GM21786 (cell line): Measurements from ENCODE around the gene KLC4.
"Not testable (repeated sequence)": the region's sequence is repeated elsewhere in the genome, so short reads cannot be mapped to it uniquely, and the experiment has no call there.

Source experiments
- ATAC-seq: cut with Tn5 transposase; IDR thresholded peaks from one replicate; pipeline ENCODE4 v1.9.1; 2021; ENCODE audit not compliant: unreplicated experiment

KLC4 gene

DNA sequence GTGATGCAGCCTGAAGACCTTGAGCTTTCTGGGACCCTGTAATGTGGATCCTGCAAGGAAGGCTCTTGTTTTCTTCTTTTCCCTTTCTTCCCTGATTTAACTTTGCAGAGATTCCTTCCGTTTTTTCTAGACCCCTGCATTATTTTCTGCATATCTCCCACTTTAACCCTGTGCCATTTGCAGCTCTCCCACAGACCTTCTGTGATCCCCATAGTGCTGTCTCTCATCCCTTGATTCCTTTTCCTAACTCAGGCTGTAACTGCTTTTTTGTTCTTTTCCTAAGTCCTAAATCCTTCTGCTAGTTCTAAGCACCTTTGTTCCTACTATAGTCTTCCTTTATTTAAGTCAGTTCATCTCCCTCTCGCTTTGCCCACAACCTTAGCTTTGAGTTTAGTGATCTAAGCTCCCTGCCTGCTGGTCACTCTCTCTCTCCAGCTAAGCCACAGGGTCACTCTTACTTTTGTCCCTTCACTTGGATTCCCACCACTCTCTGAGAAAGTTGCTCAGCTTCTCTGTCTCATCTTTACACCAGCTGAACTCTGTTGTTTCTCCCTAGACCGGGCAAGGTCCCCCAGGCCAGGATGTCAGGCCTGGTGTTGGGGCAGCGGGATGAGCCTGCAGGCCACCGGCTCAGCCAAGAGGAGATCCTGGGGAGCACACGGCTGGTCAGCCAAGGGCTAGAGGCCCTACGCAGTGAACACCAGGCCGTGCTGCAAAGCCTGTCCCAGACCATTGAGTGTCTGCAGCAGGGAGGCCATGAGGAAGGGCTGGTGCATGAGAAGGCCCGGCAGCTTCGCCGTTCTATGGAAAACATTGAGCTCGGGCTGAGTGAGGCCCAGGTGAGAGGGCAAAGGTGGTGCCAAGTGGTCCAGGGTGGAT, 1.6 kb downstream of the KLC4 start:
- ATAC-seq, result no peak

DNA sequence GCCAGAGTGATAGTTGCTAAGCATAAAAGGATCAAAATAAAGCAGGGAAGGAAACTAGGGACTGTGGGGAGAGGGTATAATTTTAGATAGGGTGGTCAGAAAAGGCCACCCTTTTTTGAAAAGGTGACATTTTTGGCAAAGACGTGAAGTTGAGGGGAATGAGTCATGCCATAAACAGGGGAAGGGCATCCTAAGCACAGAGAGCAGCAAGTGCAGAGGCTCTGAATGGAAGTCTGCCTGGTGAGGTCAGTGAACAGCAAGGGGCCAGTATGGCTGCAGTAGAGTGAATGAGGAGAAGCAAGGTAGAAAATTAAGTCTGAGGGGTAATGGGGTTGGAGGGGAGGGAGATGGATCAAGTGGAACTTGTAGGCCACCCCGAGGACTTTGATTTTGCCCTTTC, 2.4 kb downstream of the KLC4 start:
- no peak for ATAC-seq

DNA sequence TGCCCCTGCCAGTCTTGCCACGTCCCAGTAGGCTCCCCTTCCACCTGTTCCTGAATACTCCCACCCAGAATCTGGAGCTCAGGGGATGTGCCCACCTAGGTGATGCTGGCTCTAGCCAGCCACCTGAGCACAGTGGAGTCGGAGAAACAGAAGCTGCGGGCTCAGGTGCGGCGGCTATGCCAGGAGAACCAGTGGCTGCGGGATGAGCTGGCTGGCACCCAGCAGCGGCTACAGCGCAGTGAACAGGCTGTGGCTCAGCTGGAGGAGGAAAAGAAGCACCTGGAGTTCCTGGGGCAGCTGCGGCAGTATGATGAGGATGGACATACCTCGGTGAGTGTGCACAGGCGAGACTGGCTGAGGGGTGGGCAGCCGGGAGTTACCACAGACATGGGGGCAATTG, 3.4 kb downstream of the KLC4 start:
- no peak for ATAC-seq

DNA sequence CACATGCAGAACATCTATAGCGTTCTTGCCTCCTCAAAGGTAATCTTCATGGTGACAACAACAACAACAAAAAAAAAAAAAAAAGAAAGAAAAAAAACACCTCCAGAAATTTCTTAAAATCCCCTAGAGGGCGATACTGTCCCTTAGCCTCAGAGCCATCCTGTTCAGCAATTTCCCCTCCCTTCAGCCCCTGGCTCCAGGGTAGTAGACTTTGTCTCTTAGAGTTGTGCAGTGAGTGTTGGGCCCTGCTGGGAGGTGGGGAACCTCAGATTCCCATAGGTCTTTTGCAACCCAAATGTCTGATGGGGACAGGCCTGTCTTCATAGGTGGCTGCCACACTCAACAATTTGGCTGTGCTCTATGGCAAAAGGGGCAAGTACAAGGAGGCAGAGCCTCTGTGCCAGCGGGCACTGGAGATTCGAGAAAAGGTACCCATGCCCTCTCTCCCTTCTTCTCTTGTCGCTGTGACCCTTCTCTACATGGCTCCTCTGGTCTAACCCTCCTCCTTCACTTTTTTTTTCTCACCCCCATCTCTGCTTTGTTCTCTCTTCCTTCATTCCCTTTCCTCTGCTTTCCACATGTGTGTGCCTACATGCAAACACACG, 10.7 kb downstream of the KLC4 start:
- no peak for ATAC-seq

DNA sequence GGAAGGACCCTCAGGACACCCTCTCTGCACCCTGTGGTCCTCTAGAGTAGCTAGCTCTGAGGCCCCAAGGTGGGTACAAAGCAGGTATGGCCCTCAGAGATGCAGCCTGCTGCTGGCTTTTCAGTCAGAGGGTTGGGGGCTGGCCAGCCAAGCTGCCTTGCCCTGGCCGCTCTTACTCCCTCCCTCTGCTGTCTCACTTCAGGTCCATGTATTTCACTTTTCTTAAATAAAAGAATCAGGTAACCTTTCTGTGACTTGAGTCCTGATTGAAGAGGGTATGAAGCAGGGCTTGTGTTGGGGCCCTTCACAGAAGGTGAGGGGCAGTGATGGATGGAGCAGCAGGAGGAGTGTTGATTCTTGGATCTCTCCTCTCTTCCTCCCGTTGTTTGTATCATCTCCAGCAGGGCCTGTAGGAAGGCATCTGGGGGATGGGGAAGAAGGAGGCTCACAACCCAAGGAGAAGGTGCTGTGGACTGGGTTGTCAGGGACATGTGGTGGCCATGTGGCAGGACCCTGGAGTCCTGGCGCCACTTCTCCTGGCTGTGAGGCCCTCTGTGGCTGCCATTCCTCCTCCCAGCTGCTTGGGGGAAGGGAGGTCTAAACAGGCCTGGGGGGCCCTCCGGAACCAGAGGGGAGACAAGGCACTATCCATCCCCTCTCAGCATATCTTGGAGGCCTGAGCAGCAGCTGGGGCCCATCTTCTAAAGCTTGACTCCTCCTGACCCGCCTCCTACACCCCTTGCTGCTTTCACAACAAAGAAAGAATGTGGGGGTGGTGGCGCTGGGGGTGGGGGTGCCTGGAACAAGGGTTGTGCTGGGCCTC, 15.6 kb downstream of the KLC4 start:
- no peak for ATAC-seq

DNA sequence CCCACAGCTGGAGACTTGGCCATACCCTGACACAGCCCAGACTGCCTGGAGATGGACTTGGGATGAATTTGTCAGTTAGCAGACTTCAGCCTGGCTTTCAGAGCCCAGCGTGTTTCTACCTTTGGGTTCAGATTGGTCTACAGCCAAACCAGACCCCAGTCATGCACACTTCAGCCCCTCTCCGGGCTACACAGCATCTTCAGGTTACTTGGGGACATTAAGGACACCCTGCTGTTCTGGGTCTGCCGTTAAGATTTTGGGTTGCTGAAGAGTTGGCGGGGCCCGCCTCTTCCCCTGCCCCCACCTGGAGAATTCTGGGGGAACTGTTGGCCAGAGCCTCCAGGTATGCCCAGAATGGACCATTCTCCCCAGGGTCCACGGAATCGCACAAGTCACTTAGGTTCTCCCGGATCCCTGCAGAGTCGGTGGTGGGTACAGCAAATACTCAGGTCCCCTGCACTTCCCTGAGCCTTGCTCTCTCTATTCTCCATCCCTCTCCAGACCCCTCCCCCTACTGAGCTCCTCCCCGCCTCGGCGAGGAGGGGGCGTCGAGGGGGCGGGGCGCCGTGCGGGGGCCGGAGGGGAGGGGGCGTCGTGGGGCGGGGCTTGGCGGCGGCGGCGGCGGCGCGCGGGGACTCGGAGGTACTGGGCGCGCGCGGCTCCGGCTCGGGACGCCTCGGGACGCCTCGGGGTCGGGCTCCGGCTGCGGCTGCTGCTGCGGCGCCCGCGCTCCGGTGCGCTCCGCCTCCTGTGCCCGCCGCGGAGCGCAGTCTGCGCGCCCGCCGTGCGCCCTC, 16.4 kb downstream of the KLC4 start, which contains the start of gene PTK7:
Gene PTK7 (plus strand): TSS at position 645 of the 794 bp plus-strand sequence. CDS start 175 bp downstream, outside the sequence.
- ATAC-seq, result no peak

DNA sequence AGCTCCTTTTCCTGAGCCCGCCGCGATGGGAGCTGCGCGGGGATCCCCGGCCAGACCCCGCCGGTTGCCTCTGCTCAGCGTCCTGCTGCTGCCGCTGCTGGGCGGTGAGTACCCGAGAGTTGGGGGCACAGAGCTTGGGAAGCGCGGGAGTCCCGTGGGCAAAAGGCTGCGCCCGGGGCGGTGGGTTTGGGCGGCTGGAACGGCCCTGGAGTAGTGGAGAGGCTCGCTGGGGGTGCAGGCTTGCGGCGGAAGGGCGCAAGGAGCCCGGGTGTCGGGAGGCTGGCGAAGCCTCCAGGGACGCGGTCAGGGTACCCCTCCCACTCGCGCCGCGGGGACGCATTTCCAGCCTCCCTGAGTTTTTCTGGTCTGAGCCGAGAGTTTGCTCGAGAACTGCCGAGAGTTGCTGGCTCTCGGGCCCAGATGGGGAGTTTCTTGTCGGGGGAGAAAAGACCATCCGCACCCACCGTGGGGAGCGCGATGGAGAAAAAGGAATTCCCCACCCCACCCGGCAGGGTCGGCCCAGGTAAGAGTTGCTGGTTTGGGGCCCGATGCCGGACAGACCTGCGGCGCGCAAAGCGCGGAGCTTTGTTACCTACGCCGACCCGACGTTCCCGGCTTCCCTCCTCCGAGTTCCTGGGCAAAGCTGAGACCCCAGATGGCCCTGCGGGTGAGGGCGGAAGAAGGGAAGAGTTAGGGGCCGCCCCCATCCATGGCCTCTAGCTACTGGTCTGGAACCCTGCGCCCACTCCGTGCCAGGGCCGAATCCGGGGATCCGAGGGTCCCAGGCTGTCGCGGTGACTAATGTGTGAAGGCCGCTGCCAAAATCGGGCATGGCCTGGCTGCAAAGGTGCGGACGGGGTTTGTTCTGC, 17.3 kb downstream of the KLC4 start:
- no peak for ATAC-seq

DNA sequence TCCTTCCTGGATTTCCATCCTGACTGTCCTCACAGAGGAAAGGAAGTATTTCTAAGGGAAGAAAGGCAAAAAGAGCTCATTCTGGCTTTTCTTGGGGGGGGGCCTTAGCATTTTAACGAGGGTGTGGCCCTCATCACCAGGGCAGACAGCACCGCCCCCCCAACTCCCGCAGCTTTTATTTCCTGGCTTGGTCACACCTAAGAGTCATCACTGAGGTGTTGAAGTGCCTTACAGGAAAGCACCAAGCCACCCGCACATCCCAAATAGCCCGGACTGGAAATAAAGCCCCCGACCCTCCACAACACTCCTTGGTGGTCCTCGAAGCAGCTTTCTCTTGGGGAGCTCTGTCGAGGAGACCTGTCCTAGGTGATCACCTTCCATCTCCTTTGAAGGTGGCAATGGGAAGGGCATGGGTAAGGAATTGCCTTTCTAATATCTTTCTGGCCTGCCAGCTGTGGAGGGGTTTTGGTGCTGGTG, 17.9 kb downstream of the KLC4 start:
- ATAC-seq, result no peak

DNA sequence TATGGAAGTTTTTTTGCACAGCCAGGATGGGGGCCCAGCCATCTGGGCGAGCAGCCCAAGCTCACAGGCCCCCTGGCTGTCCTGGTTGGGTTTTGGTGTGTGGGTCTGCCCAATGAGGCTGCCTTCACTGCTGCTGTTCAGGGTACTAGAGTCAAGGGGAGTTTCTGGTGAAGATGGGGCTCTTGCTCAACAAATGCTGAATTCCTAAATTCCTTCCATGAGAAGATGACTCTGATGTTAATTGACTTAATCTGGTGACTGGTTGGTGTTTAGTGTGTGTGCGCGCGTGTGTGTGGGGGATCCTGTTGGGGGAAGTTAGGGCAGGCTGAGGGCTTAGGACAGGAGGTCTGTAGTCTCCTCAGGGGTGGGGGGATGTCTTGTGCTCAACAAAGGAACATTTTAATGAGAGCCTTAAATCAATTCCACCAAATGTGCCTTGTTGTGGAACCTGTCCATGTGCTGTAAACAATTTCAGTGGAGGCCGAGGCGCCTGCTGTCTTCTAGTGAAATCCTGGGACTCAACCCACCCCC, 18.6 kb downstream of the KLC4 start:
- no peak for ATAC-seq

DNA sequence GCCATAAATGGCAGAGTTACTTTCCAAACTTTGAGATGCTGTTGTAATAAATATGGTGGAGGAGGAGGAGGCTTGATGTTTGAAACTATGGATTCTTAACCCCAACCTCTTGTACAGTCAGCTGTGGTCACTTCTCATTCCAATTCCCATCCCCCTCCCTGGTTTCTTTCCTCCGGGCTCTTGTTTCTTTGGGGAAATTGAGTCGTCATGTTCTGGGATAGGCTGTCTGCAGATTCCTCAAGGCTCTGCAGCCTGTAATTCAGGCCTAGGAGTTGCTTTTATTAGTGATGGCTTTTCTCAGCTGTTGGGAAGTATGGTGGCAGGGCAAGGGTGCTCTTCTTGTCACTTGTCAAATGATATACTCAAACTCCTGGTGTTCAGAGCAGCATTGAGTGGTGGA, 19.3 kb downstream of the KLC4 start:
- ATAC-seq, result no peak

DNA sequence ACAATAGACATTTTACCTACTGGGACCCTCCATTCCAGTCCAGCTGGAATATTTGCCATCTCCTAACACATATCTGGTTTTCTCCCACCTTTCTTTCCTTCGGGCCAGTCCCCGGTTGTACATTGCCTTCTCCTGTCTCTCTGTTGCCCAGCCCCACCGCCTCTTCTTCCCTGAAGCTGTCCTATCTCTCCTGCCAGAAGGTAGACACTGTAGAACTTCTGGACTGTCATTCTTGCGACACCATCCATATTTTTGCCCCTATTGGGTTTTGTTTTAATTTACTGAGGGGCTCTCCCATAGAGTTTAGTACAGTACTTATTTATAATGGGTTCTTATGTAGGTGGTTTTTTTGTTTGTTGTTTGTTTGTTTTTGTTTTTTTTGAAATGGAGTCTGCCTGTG, 21.6 kb downstream of the KLC4 start:
- no peak for ATAC-seq

DNA sequence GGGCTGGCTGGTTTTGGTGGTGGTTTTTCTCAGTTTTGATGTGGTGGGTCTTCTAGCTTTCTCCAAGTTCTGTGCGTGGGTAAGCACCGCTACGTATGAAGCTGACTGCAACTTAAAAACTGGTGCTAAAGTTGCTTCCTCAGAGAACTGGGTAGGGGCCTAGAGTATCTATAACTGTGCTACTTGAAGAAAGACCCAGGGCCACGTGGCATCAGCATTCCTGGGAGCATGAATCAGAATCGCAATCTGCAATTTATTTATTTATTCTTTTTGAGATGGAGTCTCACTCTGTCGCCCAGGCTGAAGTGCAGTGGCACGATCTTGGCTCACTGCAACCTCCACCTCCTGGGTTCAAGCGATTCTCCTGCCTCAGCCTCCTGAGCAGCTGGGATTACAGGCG, 22.5 kb downstream of the KLC4 start:
- ATAC-seq, result not testable (repeated sequence)

DNA sequence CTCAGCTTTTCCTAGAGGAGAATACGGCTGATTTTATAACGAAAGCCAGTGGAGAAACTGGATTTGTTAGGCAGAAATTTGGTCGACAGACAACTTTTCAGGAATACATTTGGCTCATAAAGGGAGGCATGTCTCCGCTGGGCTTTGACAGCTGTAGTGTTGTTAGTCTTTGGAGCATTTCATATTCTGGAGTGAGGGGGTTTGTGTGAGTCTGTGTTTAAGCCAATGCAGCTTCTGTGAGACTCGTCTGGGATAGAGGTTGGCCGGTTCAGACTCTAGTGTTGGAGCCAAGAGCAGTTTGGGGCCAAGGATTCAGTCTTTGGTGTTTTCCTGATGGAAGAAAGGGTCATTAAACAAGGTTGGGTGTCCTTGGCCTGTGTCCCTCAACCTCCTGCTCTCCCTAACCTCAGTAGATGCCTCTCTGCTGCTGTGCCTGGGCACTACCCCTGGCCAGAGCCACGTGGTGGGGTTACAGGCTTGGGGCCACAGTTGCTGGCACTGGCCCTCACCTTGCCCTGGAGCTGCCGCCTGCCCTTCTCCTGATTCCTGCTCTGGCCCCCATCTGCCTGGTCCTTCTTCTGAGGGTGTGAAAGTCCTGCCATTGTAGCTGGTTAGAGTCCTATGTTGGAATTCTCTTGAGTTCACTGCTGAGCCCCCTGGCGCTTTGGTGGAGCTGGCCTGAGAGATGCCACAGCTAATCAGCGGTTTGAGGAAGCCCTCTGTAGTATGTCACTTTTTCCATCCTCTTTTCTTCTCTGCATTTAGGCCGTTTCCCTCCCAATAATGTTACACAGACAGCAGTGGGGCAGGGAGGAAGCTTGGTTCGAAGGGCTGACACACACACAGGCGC, 23.6 kb downstream of the KLC4 start:
- ATAC-seq, result no peak

DNA sequence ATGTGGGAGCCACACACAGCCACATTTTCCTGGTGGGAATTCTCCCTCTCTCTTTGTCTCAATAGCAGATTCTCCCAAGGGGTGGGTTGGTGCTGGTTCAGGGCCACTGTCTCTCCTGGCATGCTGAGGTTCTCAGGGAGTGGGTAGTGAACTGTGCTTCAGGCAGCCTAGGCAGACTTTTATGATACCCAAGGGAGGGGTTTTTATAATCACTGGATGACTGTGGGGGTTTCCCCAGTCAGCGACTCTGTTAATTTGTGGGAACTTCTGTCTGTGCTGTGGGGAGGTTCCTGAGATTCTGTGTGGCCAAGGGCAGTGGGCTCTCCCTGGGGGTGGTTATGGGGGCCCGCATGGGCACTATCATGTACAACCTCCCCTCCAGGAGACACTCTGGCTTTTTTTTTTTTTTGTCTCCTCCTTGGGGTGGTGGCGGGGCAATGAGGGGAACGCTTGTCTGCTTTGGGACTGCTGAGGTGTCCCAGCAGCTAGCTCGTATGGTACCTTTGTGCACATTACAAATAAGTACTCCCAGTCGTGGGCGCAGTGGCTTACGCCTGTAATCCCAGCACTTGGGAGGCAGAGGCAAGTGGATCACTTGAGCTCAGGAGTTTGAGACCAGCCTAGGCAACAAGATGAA, 26.7 kb downstream of the KLC4 start:
- ATAC-seq, result no peak

DNA sequence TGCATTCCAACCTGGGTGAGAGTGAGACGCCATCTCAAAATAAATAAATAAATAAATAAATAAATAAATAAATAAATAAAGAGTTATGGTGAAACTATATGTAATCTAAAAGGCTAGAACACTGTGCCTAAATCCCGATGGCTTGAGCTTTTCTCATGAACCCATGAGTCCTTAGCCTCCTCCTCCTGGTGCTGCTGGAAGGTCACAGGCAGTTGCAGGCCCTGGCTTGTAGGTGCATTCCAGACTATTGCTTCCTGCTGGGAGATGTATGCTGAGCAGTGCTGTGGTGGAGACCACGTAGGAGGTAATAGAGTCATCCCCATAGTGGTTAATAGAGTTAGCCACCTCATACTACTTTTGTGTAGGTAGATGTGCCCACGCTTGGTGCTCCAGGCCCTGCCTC, 29.2 kb downstream of the KLC4 start:
- ATAC-seq, result no peak

DNA sequence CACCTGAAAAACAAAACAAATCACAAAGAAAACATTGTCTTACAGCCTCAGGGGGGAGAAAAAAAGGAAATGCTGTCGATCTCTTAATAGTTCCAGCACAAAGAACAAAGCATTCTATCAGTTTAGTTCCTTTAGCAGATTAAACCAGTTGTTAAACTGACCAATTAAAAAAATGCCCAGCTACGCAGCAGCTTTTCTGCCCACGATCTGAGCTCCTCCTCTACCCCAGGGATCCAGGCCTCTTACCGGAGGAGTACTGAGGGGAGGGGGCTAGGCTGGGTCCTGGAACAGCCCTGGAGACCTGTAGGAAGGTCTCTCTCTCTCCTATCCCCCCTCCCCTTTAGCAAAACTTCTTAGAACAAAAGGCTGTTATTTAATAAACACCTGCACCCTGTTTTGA, 30.0 kb downstream of the KLC4 start:
- no peak for ATAC-seq

DNA sequence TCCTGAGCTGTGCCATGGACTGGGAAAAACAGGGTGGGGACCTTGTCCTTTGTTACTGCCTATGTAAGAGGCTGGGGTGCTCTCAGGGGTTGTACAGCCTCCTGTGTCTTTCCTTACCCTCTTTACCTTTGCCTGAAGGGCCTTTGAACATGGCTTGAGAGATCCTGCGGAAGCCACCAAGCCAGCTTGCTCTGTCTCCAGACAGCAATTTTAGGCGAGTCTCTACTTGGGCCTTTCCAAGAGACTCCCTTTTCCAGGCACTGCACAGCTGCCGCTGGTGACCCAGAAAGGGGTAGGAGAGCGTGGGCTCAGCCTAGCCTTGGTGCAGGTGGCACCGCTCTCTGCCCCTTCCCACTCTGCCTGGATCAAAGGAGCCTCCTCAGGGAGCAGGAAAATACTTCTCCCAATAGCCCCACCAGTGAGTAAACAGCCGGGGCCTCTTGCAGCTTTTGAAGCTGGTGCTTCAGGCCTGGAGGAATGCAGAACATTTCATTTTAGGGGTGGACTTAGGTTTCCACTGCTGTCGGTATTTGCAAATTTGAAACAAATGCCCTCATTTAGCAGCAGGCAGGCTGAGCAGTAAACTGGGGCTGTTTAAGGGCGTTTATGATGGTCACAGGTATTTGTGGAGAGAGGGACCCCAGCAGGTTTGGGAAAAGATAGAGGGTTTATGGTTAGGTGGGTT, 30.6 kb downstream of the KLC4 start:
- ATAC-seq, result no peak

DNA sequence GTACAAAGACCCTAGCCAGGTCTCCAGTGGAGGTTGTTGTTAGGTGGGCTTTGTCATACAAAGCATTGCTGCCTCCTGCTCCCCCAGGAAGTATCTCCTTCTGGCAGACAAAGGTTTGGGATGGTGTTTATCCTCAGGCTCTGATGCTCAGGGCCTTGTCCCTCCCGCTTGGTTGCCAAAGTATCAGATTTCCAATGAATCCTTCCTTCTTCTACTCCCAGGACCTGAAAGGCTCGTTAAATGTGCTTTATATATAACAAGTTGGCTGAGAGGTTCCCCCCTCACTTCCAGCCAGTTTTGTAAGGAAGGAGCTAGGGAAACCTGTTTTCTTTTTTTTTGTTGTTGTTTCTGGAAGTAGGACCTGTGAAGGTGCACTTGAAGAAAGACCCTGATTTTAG, 31.1 kb downstream of the KLC4 start:
- ATAC-seq, result no peak
